Measurements from ENCODE around the gene GATAD2B.

GATAD2B gene

DNA sequence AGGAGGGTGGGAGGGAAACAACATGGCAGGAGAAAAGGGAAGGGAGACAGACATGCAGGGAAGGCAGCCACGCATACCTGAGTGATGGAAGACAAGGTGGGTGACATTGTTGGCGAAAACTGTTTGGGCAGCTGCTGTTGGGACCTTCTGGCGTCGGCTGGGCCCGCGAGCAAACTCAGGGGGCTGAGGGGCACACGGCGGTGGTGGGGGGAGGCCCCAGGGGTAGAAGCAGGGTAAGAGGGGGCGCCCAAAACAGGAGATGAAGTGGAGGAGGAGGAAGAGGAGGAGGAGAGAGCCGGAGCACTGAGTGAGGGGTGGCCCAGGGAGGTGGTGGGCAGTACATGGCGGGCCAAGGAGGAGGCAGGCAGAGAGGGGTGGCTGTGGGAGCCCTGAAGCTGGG is 28.4 kb upstream of the GATAD2B start:
- no peak for DNase-seq

GRCh38 chr1:153946622-153947241 is 24.0 kb upstream of the GATAD2B start, which contains the start of gene DENND4B:
Gene DENND4B (minus strand): TSS chr1:153946718. CDS start chr1:153944374, 2,344 bp downstream.
- peak; percentile 47 for DNase-seq

GRCh38 chr1:153945795-153946621 is 23.2 kb upstream of the GATAD2B start:
- DNase-seq: peak; percentile 31

DNA sequence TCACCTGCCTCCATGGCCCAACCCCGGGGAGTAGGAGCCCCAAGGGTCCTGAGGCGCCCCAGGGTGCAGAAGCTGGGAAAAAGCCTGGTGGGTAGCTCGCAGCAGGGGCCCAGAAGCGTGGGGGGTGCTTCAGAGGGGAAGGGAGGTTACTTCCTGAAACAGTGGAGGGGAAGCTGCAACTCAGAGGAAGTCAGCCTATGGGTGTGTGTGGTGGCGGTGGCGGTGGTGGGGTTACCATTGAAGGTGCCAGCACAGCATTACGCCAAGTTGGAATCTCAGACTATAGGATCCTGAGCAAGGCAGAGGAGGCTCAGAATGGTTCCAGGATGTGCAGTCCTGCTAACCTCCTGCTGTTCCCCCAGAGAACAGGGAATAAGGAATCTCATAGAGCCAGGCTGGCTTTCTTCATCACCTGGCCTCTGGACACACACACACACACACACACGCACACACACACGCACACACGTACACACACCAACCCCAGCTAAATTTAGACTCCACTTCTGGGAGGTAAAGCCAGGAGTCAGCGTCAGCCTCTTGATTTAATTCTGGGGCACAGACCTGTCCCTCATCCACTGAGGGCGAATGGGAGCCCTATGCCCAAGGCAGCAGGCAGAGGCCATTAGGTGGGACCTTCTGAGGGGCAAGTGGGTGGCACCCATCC is 22.5 kb upstream of the GATAD2B start:
- no peak for DNase-seq

GRCh38 chr1:153944827-153945117 is 22.0 kb upstream of the GATAD2B start:
- no peak for DNase-seq

DNA sequence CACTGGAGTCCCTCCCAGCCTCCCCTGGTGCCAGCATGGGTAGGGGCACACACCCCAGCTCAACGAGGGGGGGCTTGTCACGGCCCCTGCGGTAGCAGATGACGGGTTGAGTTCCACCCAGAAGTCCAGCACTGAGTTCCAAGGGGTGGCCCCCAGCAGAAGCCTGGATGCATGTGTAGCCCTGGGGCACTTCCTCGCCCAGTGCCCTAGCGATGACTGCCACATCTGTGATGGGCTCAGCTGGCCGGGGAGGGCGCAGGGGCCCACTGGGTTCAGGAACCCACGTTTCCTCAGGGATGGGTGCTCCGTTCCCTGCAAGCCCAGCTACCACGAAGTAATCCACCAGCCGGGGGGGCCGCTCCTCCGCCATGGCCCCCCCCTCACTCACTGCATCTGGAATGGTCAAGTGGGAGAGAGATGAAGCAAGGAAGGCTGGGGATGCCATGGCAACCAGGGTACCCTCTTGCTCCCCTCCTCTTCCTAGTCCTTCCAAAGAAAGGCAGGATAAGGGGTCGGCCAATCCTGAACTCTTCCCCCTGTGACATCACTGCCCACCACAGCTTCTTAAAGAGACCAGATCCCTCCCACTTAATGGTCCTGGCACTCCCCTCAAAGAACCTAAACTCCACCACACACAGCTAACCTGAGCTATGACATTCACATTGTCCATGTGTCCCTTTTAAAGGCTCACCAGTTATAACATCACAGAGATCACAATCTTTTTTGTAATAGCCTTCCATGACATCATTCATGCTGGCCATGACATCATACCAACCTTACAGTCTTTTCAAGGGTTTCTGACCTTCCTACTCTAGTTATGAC is 21.4 kb upstream of the GATAD2B start:
- DNase-seq: no peak

DNA sequence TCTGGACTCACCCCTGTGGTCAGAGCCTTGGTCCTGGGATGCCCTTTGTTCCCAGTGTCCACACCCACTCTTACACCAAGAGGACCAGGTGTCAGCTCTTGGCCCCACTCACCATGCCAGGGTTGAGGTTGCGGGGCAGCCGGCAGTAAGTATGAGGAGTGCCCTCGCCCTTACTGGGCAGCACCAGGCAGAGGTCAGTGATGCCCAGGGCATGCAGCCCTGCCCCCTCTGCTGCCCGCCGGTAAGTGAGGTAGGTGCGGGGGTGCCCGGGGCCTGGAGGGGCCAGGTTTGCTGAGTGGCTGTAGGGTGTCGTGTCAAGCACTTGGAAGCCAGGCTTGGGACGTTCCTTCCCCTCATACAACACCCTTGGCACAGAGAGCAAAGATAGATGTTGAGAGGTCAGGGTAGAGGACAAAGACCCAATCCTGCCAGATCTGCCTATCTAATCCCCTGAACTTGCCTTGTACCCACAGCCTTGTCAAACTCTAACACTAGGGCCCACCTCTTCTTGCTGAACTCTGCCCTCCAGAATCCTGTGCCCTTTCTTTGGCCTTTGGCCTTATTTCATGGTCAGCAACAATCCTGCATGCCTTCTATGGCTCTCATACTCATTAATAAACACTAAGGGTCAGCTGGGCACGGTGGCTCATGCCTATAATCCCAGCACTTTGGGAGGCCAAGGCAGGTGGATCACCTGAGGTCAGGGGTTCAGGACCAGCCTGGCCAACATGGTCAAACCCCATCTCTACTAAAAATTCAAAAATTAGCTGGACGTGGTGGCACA is 20.2 kb upstream of the GATAD2B start:
- DNase-seq: no peak

GRCh38 chr1:153941826-153942725 is 19.3 kb upstream of the GATAD2B start:
- no peak for DNase-seq

DNA sequence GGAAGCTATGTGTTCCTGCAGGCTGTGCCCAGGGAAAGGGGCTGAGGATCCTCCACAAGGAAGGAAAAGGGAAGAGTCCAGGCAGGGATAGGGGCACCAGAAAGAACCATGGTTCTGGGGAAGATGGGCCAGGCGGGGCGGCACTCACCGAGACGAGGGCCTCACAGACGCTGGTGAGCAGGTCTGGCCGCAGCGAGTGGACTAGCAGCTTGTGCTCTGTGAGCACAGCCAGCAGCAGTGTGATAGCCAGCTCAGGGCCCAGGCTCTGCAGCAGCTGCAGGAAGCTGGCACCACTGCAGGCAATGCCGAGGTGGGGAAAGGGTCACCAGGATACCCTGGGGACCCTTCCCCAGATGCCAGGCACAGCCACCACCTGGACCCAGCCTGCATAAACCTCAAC is 18.0 kb upstream of the GATAD2B start:
- DNase-seq: no peak

- no peak for DNase-seq
Measured at GRCh38 chr1:153939476-153939875, 16.7 kb upstream of the GATAD2B start.

- DNase-seq: no peak
Measured at GRCh38 chr1:153938996-153939395, 16.2 kb upstream of the GATAD2B start.

- DNase-seq: no peak
Measured at GRCh38 chr1:153937331-153937730, 14.6 kb upstream of the GATAD2B start.

DNA sequence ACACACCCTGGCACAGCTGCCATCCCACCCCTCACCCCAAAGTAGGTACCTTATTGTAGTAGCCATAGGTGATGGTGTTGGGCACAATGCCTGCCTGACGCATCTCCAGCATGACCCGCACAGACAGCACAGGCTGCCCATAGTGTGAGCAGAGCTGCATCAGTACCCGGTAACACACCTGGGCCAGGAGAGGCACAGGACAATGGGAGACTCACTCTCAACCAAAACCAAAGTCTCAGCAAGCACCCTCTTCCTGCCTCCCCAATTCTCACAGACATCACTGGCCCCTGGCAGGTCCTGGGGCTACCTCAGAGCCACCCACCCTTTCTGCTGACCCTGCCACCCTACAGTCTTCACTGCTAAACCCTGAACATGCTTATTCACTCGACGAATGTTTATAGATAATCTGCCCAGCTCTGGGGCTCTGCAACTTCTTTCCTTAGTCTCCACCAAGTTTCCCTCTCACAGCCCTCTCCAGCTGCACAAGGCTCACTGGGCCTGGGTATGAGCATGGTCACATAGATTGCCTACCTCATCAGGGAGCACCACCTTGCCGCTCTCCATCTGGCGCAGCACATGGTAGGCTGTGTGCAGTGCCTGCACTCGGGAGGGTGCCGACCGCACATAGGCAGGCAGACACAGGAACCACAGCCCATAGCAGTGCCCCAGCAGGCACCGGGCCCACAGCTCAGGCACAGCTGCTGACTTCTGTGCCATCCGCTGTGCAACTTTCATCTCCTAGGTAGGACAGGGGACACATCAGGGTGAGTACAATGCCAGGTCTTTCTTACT is 13.4 kb upstream of the GATAD2B start:
- peak; percentile 43 for DNase-seq

DNA sequence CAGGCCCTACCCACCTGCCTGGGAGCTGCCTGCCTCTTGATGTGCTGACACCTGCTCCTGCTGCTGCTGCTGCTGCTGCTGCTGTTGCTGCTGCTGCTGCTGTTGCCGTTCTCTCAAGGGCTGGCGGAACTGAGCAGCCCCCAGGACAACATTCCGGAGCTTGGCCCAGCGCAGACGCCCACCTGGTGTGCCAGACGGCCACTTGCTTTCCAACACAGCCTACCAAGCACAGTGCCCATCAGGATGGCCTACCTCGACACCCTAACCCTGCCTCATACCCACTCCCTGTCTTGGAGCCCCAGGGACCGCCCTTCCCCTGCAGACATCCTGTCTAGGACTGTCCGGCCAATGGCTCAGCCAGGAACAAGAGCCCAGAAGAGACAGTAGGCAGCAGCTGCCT is 12.0 kb upstream of the GATAD2B start:
- DNase-seq: no peak

DNA sequence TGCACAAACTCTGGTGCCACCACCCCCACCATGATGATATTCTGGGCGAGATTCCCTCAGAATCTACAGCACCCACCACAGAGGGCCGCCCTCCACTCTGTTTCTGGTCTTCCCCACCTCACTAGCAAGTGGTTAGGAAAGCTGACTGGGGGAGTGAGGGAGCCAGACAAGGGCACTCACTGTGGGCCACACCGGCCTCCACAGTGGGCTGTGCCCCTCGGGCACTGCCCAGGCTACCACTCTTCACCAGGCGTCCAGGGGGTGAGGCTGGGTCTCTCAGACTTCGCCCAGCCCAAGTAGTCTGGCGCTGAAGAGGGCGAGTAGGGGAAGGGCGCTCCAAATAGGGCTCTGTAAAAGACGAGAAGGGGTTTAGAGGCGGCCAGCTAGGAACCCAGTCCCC is 11.2 kb upstream of the GATAD2B start:
- no peak for DNase-seq

DNA sequence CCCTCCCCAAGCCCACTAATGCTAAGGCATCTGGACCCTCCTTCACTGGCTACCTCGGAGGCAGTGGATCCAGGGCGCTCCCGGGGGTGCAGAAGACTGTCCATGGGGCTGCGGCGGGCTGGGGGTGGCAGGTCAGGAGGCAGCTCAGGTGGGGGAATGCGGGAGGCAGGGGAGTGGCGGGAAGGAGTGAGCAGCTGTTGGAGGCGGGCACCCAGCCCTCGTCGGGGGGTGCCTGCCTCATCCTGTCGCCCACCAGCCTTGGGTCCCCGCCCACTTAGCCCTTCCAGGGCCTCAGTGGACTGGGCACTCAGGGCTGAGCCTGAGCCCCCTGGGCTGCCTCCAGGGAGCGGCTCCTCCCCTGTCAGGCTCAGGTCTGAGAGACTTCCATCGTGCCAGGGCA is 10.7 kb upstream of the GATAD2B start:
- DNase-seq: no peak

GRCh38 chr1:153932156-153933131 is 9.7 kb upstream of the GATAD2B start:
- DNase-seq: no peak

DNA sequence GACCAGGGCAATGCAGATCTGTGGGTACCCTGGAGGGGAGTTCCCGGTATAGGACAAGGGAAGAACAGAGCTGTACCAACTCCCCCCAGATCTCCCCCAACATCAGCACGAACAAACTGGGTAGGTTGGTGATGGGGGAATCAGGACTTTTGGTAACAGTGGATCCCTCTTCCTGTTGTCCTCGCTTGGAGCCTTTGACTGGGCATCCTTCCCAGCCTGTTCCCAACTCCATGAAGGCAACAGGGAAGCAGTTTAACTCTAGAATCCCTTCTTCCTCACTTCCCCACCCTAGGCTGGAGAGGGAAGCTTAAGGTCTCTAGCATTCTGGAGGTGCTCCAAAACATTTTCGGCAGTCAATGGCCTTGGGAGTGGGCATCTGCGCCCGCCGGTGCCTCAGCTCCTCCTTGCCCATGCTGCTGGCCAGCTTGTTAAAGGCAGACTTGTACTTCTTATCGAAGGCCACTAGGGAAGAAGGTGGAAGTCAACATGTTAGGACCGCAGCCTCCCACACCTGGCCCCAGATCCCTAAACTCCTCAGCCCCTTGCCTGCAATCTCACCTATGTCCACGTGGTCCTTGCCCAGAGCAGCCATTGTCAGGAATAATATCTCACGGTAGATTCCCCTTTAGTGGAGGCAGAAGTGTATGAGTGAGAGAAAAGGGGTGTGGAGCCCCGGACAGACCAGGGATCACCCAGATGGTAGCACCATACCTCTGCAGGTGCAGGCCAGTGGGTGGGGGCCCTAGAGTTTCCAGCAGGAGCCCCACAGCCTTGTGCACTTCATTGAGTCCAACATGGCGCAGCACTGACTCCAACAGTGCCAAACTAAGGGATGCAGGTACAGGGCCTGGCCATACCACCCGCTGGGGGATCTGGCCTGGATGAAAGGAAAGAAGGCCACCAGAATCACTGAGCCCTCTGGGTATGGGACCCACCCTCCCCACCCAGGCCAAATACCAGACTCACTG is 7.5 kb upstream of the GATAD2B start:
- no peak for DNase-seq
